Measurements from ENCODE around the gene HKDC1.
A peak's percentile ranks its signal among the peaks of the same experiment; 100 is the strongest.
"Not testable (repeated sequence)": the region's sequence is repeated elsewhere in the genome, so short reads cannot be mapped to it uniquely, and the experiment has no call there.

The HKDC1 gene

DNA sequence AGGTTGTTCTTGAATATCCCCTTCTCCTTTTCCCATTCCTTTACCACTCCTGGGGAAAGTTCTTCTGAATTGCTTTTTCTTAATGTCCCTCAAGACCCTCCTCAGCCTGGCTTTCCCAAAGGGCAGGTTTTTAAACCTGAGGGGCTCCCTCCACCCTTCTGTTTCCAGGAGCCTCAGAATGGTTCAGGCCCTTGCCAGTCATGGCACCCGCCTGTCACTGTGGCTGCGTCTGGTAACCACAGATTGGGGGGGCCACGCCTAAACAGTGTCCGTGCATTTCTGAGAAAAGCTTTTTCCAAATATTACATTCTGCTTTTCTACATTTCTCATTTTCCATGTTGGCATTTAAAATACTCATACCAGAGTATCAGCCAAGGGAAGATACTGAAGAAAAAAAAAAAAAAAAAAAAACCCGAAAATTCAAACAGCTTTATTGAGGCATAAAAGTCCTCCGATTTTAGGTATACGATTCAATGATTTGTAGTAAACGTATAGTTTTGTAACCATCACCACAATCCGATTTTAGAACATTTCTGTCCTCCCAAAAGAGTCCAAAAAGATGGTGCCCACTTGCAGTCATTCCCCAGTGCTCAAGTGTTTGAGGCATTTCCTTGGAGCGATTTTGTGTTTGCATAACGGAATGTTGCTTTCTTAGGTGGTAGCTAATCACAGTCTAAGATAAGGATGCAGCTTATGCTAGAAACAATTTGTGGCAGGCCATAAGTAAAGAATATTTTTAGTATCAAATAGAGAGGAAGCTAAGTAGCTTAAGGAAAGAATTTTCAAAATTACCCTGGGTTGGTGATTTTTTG is 22.1 kb downstream of the HKDC1 start:
- no peak for DNase-seq

DNA sequence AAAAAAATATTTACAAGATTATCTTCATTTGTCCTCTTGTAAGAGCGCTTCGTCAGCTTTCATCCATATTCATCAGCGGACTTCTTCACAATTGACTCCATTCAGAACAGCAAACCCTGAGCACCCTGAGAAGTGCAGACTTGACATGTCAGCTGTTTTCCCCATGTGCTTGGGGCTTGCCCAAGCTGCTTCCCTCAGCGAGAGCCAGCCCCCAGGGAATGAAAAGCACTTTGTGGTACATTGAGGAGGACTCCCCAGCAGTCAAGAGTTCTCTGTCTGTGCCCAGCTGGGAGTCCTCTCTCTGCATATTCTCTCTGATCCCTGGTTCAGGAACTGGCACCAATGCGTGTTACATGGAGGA is 22.7 kb downstream of the HKDC1 start:
- DNase-seq = no peak

DNA sequence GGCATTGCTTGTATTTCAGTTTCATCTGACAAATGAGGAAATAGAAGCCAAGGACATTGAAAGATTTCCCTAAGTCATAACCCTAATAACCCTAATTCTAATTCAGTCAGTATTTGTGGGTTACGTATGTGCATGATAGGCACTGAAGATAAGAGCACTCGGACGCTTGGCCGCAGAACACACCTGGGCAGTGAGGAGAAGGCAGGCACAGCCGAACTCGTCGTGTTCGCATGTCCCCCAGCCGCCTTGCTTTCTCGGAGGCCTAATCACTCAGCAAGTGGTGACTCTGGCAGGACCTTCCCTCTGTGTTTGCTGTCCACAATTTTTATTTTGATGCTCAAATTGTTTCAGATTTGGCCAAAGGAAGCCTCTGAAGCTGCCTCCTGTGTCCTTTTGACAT is 23.7 kb downstream of the HKDC1 start:
- no peak for DNase-seq

DNA sequence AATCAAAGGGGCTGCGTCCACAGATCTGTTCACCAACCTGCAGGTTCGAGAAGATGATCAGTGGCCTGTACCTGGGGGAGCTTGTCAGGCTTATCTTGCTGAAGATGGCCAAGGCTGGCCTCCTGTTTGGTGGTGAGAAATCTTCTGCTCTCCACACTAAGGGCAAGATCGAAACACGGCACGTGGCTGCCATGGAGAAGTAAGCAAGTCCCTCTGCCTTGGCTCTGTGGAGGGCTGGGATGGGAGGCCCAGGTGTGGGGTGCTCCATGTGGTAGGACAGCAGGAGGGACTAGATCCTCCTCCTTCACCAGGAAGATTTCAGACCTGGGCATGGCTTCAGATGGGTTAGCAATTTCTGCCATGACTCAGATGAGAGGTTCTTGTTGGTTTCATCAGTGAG is 25.9 kb downstream of the HKDC1 start:
- no peak for DNase-seq

DNA sequence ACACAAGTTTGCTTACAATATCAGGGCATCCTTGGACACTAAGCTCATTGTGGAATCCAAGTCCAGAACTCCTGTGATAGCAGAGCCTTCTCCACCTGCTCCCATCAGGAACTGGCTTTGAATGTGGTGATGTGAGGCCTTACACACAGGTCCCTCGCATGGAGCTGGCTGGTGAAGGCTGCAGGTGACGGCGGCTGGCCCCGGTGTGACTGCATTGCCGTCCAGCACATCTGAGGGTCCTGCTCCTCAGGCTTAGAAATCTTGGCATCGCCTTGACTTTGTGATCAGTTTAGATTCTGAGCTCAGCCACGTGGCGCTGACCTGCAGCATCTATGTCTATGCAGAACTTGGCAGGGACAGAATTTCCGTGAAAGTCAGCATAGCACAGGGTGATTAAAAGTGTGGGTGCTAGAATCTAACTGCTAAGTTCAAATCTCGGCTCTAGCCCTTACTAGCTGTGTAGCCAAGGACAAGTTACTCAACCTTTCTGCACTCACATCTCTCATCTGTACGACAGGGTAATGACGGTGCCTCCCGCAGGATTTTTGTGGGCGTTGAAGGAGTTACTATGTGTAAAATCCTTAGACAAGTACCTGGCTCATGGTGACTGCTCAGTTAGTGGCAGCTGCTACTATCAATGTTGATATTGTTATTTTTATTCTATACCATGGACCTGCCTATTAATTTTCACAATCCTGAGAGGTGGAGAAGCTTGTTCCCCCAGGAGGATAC is 26.6 kb downstream of the HKDC1 start:
- no peak for DNase-seq

DNA sequence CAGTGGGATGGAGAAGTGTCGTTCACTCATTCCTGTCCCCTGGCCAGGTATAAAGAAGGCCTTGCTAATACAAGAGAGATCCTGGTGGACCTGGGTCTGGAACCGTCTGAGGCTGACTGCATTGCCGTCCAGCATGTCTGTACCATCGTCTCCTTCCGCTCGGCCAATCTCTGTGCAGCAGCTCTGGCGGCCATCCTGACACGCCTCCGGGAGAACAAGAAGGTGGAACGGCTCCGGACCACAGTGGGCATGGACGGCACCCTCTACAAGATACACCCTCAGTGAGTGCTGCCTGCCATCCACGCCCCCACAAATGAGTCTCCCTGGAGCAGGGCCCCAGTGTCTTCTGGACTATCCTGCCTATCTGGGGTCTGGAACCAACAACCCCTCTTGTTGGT is 27.2 kb downstream of the HKDC1 start:
- DNase-seq = no peak

DNA sequence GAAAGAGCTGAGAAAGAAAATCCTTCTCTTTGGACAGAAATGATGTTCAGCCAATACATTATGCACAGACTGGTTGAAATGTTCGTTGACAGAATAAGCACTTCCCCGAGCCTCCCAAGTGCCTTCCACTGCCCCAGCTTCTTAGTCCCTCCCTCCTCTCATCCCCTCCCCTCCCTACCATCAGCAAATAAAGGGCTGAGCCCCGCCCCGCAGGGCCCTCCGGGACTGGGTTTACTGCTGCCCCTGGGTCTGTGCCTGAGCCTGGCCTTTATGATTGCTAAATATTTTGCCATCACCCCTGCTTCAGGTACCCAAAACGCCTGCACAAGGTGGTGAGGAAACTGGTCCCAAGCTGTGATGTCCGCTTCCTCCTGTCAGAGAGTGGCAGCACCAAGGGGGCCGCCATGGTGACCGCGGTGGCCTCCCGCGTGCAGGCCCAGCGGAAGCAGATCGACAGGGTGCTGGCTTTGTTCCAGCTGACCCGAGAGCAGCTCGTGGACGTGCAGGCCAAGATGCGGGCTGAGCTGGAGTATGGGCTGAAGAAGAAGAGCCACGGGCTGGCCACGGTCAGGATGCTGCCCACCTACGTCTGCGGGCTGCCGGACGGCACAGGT is 28.1 kb downstream of the HKDC1 start:
- no peak for DNase-seq

DNA sequence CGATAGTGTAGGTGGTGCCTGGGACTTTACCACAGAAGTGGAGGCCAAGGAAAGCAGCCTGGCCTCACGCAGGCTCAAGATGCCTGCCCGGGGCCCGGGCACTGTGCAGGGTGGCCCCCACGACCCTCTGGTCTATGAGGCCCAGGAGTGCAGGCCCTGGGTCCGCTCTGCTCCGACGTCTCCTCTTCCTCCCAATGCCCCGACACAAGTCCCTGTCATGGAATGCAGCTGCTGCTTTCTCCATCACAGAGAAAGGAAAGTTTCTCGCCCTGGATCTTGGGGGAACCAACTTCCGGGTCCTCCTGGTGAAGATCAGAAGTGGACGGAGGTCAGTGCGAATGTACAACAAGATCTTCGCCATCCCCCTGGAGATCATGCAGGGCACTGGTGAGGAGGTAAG is 29.9 kb downstream of the HKDC1 start:
- no peak for DNase-seq

DNA sequence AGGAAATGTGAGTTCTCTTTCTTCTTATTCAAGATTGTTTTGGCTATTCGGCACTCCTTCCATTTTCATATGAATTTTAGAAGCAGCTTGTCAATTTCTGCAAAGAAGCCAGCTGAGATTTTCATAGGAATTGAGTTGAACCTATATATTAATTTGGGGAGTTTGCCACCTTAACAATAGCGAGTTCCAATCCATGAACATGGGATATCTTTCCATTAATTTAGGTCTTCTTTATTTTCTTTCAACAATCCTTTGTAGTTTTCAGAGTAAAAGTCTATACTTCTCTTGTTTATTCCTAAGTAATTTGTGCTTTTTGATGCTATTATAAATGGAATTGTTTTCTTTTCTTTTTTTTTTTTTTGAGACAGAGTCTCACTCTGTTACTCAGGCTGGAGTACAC is 31.3 kb downstream of the HKDC1 start:
- DNase-seq = not testable (repeated sequence)

DNA sequence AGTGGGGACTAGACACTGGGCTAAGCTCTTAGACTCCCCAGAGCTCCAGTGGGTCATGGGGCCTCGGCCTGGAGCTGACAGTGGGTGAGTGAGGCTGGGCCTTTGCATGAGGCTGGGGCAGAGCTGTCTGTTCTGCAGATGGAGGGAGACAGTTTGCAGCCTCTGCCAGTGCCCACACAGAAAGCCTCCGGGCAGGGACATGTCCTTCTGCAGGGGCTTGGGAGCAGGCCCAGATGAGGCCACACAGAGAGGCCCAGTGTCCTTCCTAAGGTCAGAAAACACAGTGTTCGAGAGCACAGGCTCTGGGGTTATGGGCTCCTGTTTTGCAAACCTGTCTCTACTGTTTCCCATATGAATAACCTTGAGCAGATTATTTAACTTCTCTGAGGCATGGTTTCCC is 33.0 kb downstream of the HKDC1 start:
- no peak for DNase-seq

DNA sequence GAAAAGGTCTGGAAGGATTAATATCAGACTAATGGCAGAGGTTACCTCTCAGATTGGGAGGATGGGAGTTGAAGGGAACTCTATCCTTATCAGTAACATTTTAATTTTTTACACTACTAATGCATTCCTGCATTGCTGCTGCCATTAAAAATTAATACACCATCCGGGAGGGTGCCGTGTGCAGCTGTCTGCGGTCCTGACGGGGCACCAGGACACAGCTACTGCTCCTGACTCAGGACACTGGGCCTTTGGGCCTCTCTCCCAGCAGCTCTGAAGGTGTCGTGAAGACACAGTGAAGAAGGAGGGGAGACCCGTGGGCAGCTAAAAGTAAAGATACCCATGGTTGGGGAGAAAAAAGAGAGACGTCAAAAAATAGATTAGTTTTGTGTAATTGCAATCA is 34.7 kb downstream of the HKDC1 start:
- DNase-seq = no peak

DNA sequence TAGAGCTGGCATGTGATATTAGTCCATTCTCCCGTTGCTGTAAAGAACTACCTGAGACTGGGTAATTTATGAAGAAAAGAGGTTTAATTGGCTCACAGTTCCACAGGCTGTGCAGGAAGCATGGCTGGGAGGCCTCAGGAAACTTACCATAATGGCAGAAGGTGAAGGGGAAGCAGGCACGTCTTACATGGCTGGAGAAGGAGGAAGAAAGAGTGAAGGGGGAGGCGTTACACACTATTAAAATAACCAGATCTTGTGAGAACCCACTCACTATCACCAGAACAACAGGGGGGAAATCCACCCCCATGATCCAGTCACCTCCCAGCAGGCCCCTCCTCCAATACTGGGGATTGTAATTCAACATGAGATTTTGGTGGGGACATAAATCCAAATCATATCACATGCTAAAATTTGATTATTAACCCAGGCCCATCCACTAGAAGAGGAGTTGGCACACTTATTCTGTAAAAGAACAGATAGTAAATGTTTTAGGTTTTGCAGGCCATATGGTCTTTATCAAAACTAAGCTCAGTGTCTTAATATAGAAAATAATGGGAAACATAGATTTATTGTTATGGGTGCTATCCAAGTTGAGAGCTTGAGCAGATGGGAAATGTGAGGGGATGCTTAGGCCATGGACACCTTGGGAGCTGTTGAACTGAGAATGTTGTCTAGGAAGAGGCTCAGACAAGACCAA is 39.6 kb downstream of the HKDC1 start:
- DNase-seq = no peak

DNA sequence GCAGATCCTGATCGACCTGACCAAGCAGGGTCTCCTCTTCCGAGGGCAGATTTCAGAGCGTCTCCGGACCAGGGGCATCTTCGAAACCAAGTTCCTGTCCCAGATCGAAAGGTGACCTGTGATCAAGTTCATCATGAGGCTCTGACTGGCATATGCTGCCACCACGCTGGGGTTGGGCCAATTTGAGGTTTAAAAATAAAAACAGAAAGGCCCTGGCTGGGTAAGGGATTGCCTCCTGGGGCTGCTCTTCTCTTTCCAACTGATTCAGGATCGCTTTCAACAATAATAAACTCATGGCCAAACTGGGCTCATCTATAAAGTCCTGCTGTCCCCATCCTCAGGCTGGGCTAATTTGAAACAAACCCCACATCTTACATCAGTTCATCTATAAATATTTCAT is 41.1 kb downstream of the HKDC1 start:
- DNase-seq = no peak

DNA sequence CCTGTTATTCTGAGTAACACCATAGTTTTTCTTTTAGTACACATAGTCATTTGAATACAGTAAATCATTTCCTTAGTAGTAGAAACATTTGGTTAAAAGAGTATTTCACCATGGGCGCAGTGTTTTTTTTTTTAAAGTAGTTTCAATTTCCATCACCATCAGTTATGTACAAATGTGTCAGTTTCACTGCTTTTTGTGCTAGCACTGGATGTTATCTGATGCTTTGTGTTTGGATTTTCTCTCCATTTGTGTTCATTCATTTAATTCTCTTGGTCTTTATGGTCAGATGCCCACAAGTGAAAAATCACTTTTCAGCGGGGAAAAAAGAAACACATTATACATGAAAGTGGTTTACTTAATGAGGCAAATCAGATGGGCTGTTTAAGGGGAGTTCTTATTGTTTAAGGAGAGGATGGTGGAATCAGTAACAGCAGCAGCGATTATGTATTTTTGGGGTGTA is 42.2 kb downstream of the HKDC1 start:
- DNase-seq = no peak

DNA sequence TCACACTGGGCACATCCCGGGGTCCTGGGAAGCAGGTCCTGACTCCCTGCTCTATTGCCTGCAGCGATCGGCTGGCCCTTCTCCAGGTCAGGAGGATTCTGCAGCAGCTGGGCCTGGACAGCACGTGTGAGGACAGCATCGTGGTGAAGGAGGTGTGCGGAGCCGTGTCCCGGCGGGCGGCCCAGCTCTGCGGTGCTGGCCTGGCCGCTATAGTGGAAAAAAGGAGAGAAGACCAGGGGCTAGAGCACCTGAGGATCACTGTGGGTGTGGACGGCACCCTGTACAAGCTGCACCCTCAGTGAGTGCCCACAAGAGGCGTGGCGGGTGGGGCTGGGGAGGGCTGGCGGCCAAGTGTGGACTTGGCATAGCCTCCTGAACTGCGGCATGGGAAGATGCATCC is 45.4 kb downstream of the HKDC1 start:
- no peak for DNase-seq

DNA sequence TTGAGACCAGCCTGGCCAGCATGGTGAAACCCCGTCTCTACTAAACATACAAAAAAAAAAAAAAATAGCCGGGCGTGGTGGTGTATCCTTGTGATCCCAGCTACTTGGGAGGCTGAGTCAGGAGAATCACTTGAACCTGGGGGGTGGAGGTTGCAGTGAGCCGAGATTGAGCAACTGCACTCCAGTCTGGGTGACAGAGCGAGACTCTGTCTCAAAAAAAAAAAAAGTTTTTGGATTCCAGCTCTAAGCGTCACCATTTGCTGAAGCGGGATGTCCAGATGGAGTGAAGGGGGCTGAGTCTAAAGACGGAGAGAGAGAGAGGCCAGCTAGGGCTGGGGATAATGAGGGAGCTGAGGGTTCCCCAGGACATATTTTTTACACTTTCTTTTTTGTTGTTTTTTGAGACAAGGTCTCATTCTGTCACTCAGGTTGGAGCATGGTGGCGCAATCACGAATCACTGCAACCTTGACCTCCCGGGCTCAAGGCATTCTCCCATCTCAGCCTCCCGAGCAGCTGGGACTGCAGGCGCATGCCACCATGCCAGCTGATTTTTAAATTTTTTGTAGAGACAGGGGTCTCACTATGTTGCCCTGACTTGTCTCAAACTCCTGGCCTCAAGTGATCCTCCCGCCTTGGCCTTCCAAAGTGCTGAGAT is 48.8 kb downstream of the HKDC1 start:
- no peak for DNase-seq

DNA sequence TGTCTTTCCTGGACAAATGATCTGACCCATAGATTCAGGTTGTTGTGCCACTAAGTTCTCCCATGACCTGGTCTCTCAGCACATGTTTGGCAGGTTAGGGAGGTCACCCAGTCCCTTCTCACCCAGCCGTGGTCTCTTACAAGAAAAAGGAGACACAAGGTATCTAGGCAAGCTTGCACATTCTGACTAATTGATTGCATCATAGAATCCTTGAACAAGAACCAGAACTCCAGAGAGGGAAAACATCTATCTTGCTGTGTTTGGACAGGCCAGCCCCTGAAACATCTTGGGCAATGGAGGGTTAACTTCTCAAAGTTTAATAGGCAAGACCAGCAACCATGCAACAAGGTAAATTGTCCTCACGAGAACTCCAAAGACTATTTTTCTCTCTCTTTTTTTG is 49.6 kb downstream of the HKDC1 start:
- no peak for DNase-seq

DNA sequence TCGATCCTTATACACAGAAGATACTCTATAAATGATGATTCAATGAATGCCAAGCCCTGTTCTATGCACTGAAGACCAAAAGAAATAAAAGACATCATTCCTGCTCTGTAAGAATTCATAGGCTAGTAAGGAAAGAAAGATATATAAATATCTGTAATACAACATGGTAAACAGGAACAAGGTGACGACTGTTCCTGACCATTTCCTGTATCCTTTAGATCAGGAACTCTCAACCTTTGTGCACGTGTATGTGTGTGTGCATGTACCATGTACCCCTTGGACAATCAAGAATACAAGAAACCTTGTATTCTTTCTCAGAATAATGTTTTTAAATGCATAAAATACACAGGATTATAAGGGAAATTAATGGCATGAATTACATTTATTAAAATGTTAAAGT is 50.9 kb downstream of the HKDC1 start:
- no peak for DNase-seq

DNA sequence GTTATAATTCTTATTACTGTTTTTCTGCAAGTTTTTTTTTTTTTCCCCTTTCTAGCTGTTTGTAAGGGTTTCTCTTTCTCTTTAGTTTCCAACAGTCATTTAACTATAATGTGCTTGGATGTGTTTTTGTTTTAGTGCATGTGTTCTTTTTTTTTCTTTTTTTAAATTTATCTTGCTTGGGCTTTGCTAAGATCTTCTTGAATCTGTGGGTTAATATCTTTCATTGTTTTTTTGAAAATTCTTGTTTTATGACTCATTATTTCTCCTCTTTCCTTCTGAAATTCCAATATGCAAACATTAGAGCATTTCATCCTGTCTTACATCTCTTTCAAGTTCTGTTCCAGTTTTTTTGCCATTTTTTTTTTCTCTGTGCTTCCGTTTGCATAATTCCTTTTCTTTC is 52.5 kb downstream of the HKDC1 start:
- DNase-seq = no peak

DNA sequence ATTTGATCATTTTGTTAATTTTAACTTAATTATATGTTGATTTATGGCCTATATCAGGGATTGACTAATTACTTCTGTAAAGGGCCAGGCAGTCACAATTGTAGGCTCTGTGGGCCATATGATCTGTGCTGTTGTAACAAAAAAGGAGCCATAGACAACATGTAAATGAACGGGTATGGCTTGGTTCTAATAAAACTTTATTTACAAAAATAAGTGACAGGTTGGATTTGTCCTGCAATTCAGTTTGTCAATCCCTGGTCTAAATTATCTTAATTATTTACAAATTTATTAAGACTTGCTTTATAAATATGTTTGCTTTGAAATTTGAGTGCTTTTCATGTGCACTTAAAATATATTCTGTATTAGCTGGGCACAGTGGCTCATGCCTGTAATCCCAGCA is 55.3 kb downstream of the HKDC1 start:
- DNase-seq = no peak

DNA sequence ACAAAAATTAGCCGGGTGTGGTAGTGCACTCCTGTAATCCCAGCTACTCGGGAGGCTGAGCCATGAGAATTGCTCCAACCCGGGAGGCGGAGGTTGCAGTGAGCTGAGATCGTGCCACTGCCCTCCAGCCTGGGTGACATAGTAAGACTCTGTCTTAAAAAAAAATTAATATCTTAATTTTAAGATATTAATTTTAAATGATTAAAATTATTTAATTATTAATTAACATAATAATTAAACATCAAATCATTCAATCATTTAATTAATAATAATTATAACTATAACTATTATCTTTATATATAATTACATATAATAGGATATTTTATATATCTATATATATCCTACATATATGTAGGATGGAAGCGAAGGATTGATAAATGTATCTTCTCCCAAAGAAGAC is 56.4 kb downstream of the HKDC1 start:
- DNase-seq = no peak

DNA sequence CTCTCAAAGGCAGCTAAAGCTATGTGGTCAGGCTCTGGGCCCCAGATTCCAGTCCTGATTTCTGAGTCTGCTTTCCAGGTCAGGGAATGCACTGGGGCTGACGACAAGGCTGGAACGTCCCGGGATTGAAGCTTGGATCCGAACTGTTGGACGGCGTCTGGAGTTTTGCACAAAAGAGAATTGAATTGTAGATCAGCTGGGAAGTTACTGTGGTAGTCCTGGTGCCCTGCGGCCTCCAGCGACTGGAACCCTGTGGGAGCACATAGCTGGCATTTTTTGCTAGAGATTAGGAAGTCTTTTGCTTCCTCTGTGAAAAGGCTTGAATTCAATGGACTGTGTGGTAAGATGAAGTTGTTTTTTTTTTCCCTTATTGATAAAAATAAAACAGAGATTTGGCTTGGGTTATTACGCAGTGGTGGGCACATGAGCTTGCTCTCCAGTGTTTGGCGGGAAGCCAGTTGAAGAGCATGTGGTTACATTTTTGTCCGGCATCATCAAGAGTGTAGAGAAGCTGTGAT is 58.4 kb downstream of the HKDC1 start, which contains the start of gene HK1:
Gene HK1 (plus strand): TSS at position 51 of the 518 bp plus-strand sequence.
- peak; percentile 45 to 70 (median 58) for DNase-seq

Data from suppressor macrophage (primary cell).